ENCODE measurements around the gene MRPL1.

- no peak for TF ChIP-seq CTCF (IDR thresholded peaks at IDR 0.05)
- TF ChIP-seq POLR2A (IDR thresholded peaks at IDR 0.05): no peak
Observed at GRCh38 chr4:77877771-77878565, 15.3 kb downstream of the MRPL1 start.

Data from lower leg skin (tissue), 3 donors.